H1 (cell line): ENCODE data around the gene TNIK. TPM values are rescaled to one million over a fixed set of nuclear protein-coding genes. Genes with fewer than 3 reads are reported as not detected.

Source experiments
- CTCF ChIA-PET: fragments of 300-600 bp; sonication (Branson Sonifier 250); formaldehyde crosslinking; loops from one replicate; lab custom pipeline; 2021; ENCODE audit not compliant: partially characterized antibody; lab: Charles Lee
- POLR2A ChIA-PET: fragments of 300-600 bp; sonication (Branson Sonifier 250); formaldehyde crosslinking; loops from one replicate; lab custom pipeline; 2021; ENCODE audit warnings: inconsistent platforms; ENCODE audit not compliant: partially characterized antibody; lab: Charles Lee
- DNase-seq, 2 experiments: peaks; one replicate each; pipeline versions ENCODE4 v3.0.0 to v3.0.0-alpha.2; 2010 to 2022; ENCODE audit warnings: low spot score in 2 of 2, low read depth in 1 of 2, mixed read lengths in 1 of 2
- FAIRE-seq: peaks from 2 replicates; lab custom pipeline; 2011; peaks lifted over from hg19 to GRCh38; lab: Jason Lieb, UNC
- H2AFZ ChIP-seq: 2 replicates; pipeline ENCODE4 v1.8.1; 2012; ENCODE audit warnings: low read length, inconsistent platforms
- H2AK5ac ChIP-seq: 2 replicates; pipeline ENCODE4 v1.6.1; 2013; ENCODE audit warnings: low read depth, low read length
- H2BK120ac ChIP-seq: replicated peaks from 2 replicates; pipeline ENCODE3; 2013; ENCODE audit warnings: low read depth, low read length, inconsistent platforms
- H2BK12ac ChIP-seq: 2 replicates; pipeline ENCODE4 v1.6.1; 2013; ENCODE audit warnings: low read depth, low read length
- H2BK15ac ChIP-seq: 2 replicates; pipeline ENCODE4 v1.6.1; 2013; ENCODE audit warnings: low read length
- H2BK20ac ChIP-seq: 2 replicates; pipeline ENCODE4 v1.6.1; 2013; ENCODE audit warnings: low read length
- H2BK5ac ChIP-seq: 2 replicates; pipeline ENCODE4 v1.6.1; 2013; ENCODE audit warnings: low read depth, low read length
- H3K14ac ChIP-seq: 2 replicates; pipeline ENCODE4 v1.6.1; 2013; ENCODE audit warnings: inconsistent platforms; ENCODE audit not compliant: insufficient read length
- H3K18ac ChIP-seq: 2 replicates; pipeline ENCODE4 v1.6.1; 2013; ENCODE audit warnings: low read length; ENCODE audit errors: extremely low read depth
- H3K23ac ChIP-seq: 2 replicates; pipeline ENCODE4 v1.6.1; 2013; ENCODE audit warnings: inconsistent platforms; ENCODE audit not compliant: insufficient read length
- H3K23me2 ChIP-seq: 2 replicates; pipeline ENCODE4 v1.6.1; 2013; ENCODE audit warnings: low read depth, low read length
- H3K27ac ChIP-seq: 2 replicates; pipeline ENCODE4 v1.6.1; 2011; ENCODE audit warnings: low read depth, low read length, inconsistent platforms
- H3K27me3 ChIP-seq, 4 experiments: replicated peaks in 1 of 4; 1 replicate in 1 of 4; 2 replicates in 3 of 4; pipeline versions ENCODE4 v1.6.1 to v1.8.1; 2011 to 2013; ENCODE audit warnings: low read length in 3 of 4, mild to moderate bottlenecking in 3 of 4, inconsistent platforms in 2 of 4, mixed read lengths in 2 of 4, moderate library complexity in 1 of 4; ENCODE audit not compliant: control insufficient read depth in 3 of 4, insufficient read depth in 3 of 4; ENCODE audit errors: extremely low read depth in 1 of 4
- H3K36me3 ChIP-seq, 4 experiments: 2 replicates each; pipeline versions ENCODE4 v1.6.1 to v1.8.1; 2011 to 2013; ENCODE audit warnings: mild to moderate bottlenecking in 4 of 4, low read length in 3 of 4, moderate library complexity in 2 of 4, control low read depth in 1 of 4, inconsistent platforms in 1 of 4; ENCODE audit not compliant: insufficient read depth in 4 of 4, control insufficient read depth in 2 of 4
- H3K4ac ChIP-seq: replicated peaks from 2 replicates; pipeline ENCODE3; 2013; ENCODE audit warnings: low read length, low read depth, mixed read lengths, inconsistent platforms; ENCODE audit not compliant: insufficient read length
- H3K4me1 ChIP-seq, 4 experiments: replicated peaks in 1 of 4; 1 replicate in 1 of 4; 2 replicates in 3 of 4; pipeline versions ENCODE4 v1.6.1 to v1.8.1; 2011 to 2013; ENCODE audit warnings: low read length in 3 of 4, inconsistent platforms in 2 of 4, mixed read lengths in 1 of 4; ENCODE audit not compliant: insufficient read depth in 4 of 4, control insufficient read depth in 3 of 4
- H3K4me2 ChIP-seq, 2 experiments: 2 replicates each; pipeline versions ENCODE4 v1.6.1 to v1.8.1; 2011 to 2013; ENCODE audit warnings: low read depth in 2 of 2, low read length in 2 of 2, control low read depth in 1 of 2, inconsistent platforms in 1 of 2, mild to moderate bottlenecking in 1 of 2; ENCODE audit not compliant: insufficient read depth in 1 of 2
- H3K4me3 ChIP-seq, 4 experiments: fragments of 200-600, 300-600 bp in 1 of 4; sonication (generic), shearing (Covaris generic), sonication (Bioruptor Twin) in 1 of 4; 2 replicates each; pipeline versions ENCODE4 v1.5.1 to v1.8.1; 2011 to 2016; ENCODE audit warnings: low read length in 4 of 4, low read depth in 3 of 4, control low read depth in 2 of 4, inconsistent platforms in 2 of 4, mild to moderate bottlenecking in 2 of 4, mixed read lengths in 1 of 4, moderate library complexity in 1 of 4; ENCODE audit not compliant: insufficient read depth in 2 of 4; ENCODE audit errors: extremely low read depth in 1 of 4
- H3K56ac ChIP-seq: replicated peaks from 2 replicates; pipeline ENCODE3; 2013; ENCODE audit warnings: low read depth, mild to moderate bottlenecking, mixed read lengths, low read length, inconsistent platforms; ENCODE audit not compliant: insufficient read length
- H3K79me1 ChIP-seq: 2 replicates; pipeline ENCODE4 v1.6.1; 2013; ENCODE audit warnings: low read depth, low read length, control low read depth
- H3K79me2 ChIP-seq, 2 experiments: 2 replicates each; pipeline versions ENCODE4 v1.6.1 to v1.8.1; 2012 to 2013; ENCODE audit warnings: low read length in 2 of 2, mild to moderate bottlenecking in 2 of 2, inconsistent platforms in 1 of 2; ENCODE audit not compliant: insufficient read depth in 2 of 2, control insufficient read depth in 1 of 2
- H3K9ac ChIP-seq, 4 experiments: replicated peaks in 1 of 4; 1 replicate in 1 of 4; 2 replicates in 3 of 4; pipeline versions ENCODE4 v1.6.1 to v1.8.1; 2011 to 2013; ENCODE audit warnings: low read depth in 3 of 4, low read length in 3 of 4, control low read depth in 2 of 4, mild to moderate bottlenecking in 2 of 4, moderate library complexity in 2 of 4, inconsistent platforms in 1 of 4; ENCODE audit errors: extremely low read depth in 1 of 4
- H3K9me3 ChIP-seq, 2 experiments: 2 replicates each; pipeline versions ENCODE4 v1.6.1 to v1.8.1; 2012 to 2013; ENCODE audit warnings: mild to moderate bottlenecking in 2 of 2, moderate library complexity in 2 of 2, control low read depth in 1 of 2, inconsistent platforms in 1 of 2, low read depth in 1 of 2, low read length in 1 of 2, mixed read lengths in 1 of 2; ENCODE audit not compliant: insufficient read depth in 2 of 2
- H4K20me1 ChIP-seq, 2 experiments: replicated peaks in 1 of 2; 2 replicates each; pipeline versions ENCODE3 to v1.8.1; 2011 to 2013; ENCODE audit warnings: inconsistent platforms in 2 of 2, low read length in 2 of 2, mild to moderate bottlenecking in 1 of 2; ENCODE audit not compliant: insufficient read depth in 2 of 2, control insufficient read depth in 1 of 2
- H4K5ac ChIP-seq: 2 replicates; pipeline ENCODE4 v1.6.1; 2013; ENCODE audit warnings: low read length, low read depth, mixed read lengths, inconsistent platforms; ENCODE audit not compliant: insufficient read length
- H4K8ac ChIP-seq: 2 replicates; pipeline ENCODE4 v1.8.0; 2013; ENCODE audit warnings: mild to moderate bottlenecking, moderate library complexity, low read length, inconsistent platforms; ENCODE audit not compliant: insufficient read depth; ENCODE audit errors: extremely low read depth
- H4K91ac ChIP-seq: replicated peaks from 2 replicates; pipeline ENCODE3; 2013; ENCODE audit warnings: low read length, mixed read lengths, inconsistent platforms; ENCODE audit not compliant: insufficient read length
- ATF2 ChIP-seq: IDR thresholded peaks from 2 replicates; pipeline ENCODE4 v1.6.1; 2012; ENCODE audit warnings: low read length, inconsistent platforms
- CTBP2 ChIP-seq: IDR thresholded peaks from 2 replicates; pipeline ENCODE4 v1.7.0; 2011; ENCODE audit warnings: borderline replicate concordance, mild to moderate bottlenecking, moderate library complexity, mixed read lengths, low read length; ENCODE audit not compliant: insufficient read depth, insufficient read length
- EZH2 ChIP-seq: fragments of 200-600 bp; sonication (generic); IDR thresholded peaks from 2 replicates; pipeline ENCODE4 v1.7.1; 2012; ENCODE audit warnings: low read depth, mild to moderate bottlenecking, moderate library complexity, low read length, inconsistent platforms; ENCODE audit not compliant: severe bottlenecking
- GABPA ChIP-seq: IDR thresholded peaks from 2 replicates; pipeline ENCODE4 v1.6.1; 2011; ENCODE audit warnings: mild to moderate bottlenecking, low read length, moderate library complexity, borderline replicate concordance; ENCODE audit not compliant: insufficient read depth
- KDM4A ChIP-seq: IDR thresholded peaks from one replicate; pipeline ENCODE4 v1.7.1; 2012; ENCODE audit warnings: low read depth, mild to moderate bottlenecking, moderate library complexity, low read length, inconsistent platforms; ENCODE audit not compliant: severe bottlenecking
- PHF8 ChIP-seq: fragments of 200-600 bp; sonication (generic); conservative IDR thresholded peaks from 2 replicates; pipeline ENCODE4 v1.7.1; 2012; ENCODE audit warnings: low read depth, mild to moderate bottlenecking, inconsistent platforms, low read length, moderate library complexity
- RBBP5 ChIP-seq: IDR thresholded peaks from 2 replicates; pipeline ENCODE4 v1.7.1; 2012; ENCODE audit warnings: low read depth, mild to moderate bottlenecking, inconsistent platforms, low read length, moderate library complexity, borderline replicate concordance
- TCF12 ChIP-seq: IDR thresholded peaks from 2 replicates; pipeline ENCODE4 v1.6.1; 2011; ENCODE audit warnings: low read depth, mild to moderate bottlenecking, low read length
- WGBS, 2 experiments: shearing (Covaris generic) in 1 of 2; methylation state at CpG; one replicate each; pipeline versions ENCODE4 v1.1.6 to v1.1.7; 2013 to 2015; ENCODE audit warnings: low lambda C conversion rate in 2 of 2, mixed read lengths in 2 of 2, inconsistent platforms in 1 of 2, low coverage in 1 of 2, missing lambda C conversion rate in 1 of 2; ENCODE audit not compliant: insufficient replicate concordance in 2 of 2, insufficient coverage in 1 of 2, insufficient read length in 1 of 2; ENCODE audit errors: extremely low coverage in 1 of 2, missing lambda C conversion rate in 1 of 2; 5-methylcytosine and 5-hydroxymethylcytosine counted together
- polyA plus RNA-seq, 7 experiments: library from polyadenylated mRNA; depleted of rRNA in 3 of 7; stranded (reverse) in 5 of 7; unstranded in 2 of 7; fragments of >200 nt in 5 of 7; fragments of 200-250 nt in 2 of 7; gene quantifications; 1 replicate in 5 of 7; 2 replicates in 1 of 7; 4 replicates in 1 of 7; pipeline versions ENCODE4 v1.2.1 to v1.2.3, GENCODE V29; 2011 to 2013; ENCODE audit warnings: missing spikeins in 2 of 7, mixed read lengths in 2 of 7
- total RNA-seq: library from RNA; stranded (reverse); fragmentation: NEBNext Ultra II Directional; extraction: Animal tissue kit (Norgen Biotek cat#: 25700); gene quantifications from 2 replicates; pipeline ENCODE4 v1.2.1, GENCODE V29; 2021
- TF ChIP-seq, protein P1 (sequence below): IDR thresholded peaks from 2 replicates; pipeline ENCODE4 v1.6.1; 2011; ENCODE audit warnings: low read depth, mild to moderate bottlenecking, low read length; ENCODE audit not compliant: insufficient read depth

TNIK gene
- total and polyA plus RNA-seq, 2 of the 8 experiments (the other 6 are each of a cell fraction or from before 2014, with no cell fraction given): 7.4 to 42.0 TPM

DNA sequence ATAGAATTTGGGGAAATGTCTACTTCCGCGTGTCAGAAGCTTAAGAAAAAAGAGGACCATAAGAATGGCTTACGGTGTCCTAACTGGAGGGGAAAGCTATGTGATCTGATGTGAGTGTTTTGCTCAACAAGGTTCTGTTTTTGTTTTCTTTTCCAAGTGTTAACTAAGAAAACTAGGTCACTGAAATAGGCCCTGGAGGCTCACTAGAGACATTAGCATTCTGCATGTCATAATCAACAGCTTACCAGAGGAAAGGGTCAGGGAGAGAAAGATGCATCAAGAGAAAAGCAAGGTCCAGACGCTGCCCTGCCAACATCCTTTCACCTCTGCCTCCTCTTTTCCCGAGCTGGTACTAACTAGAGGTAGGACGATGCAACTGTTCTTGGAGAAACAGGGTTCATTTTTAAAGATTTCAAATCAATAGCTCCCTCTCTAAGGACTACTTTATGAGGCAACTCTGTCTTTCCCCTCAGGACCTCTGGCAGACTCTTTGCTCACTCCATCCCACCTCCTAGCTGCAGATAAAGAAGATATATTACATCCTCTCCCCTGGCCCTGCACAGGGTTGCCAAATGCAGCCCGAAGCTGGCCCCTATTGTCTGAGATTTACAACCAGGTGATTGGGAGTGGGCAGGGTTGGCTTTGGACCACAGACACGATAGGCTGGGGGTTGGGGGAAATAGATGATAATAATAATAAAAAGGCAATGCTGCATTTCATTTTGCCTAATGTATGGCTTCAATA lies 223.8 kb downstream of the TNIK start:
- Histone ChIP-seq H3K9me3 (no peaks in the 10 kb centered on the region), H3K4ac (no peak overlapping the region), H3K4me3 (no peak overlapping the region), H3K14ac (no peak overlapping the region), H3K9ac (no peak overlapping the region), H4K20me1 (no peaks in the 10 kb centered on the region), H3K36me3 (no peaks in the 10 kb centered on the region), H3K79me1 (no peaks in the 10 kb centered on the region; the same call in 1 of the 2 replicates), H3K56ac (no peak overlapping the region), H3K18ac (no peak overlapping the region; the same call in 1 of the 2 replicates), H2BK120ac (no peak overlapping the region), H3K23ac (no peak overlapping the region), H3K27me3 (no peaks in the 10 kb centered on the region), H2BK12ac (no peak overlapping the region), H3K23me2 (no peaks in the 10 kb centered on the region), H2BK20ac (no peak overlapping the region), H3K27ac (no peak overlapping the region), H2BK15ac (no peak overlapping the region), H4K5ac (no peak overlapping the region), H2AFZ (no peak overlapping the region), H3K4me1 (peaks cover 0 to 12% (median 3%) of the 10 kb centered on the region in 4 experiments; a peak in 2 of 7 replicates), H2AK5ac (no peak overlapping the region), H3K4me2 (0 out of 4 replicates have a peak overlapping the region, but pooled peaks of 1 of the 2 experiments have one; percentile 8), H4K91ac (no peak overlapping the region), H3K79me2 (no peaks in the 10 kb centered on the region), H2BK5ac (no peak overlapping the region), H4K8ac (no peak overlapping the region)
- POLR2A ChIA-PET: no interaction called here
- no peak for DNase-seq
- CTCF ChIA-PET: interaction anchor here (1.0 to 1.7 kb wide), 5 partner anchors 11 to 118 kb away, joined by 3 to 5 read pairs (median 3); no protein-coding TSS in a partner anchor
- WGBS, 2 experiments: 82% methylated on average over 8 of the region's 8 CpGs; no CpG with 5 or more reads in 1 of the 2 experiments
- no peak for FAIRE-seq
- no peak for TF ChIP-seq TCF12
- no peak for TF ChIP-seq GABPA
- no peak for TF ChIP-seq CTBP2
- TF ChIP-seq PHF8: no peak
- no peak for TF ChIP-seq EZH2
- no peak for TF ChIP-seq KDM4A
- TF ChIP-seq RBBP5: no peak
- TF ChIP-seq, protein P1, sequence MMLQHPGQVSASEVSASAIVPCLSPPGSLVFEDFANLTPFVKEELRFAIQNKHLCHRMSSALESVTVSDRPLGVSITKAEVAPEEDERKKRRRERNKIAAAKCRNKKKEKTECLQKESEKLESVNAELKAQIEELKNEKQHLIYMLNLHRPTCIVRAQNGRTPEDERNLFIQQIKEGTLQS: no peak
- no peak for TF ChIP-seq ATF2
